MCF 10A (cell line): ENCODE measurements around the gene PPM1J. TPM values are rescaled to one million over a fixed set of nuclear protein-coding genes. Genes with fewer than 3 reads are reported as not detected.

Experiments
- BruUV-seq: library from RNA; stranded (reverse); fragments of 400-500 nt; replicated peaks from 2 replicates; lab custom pipeline; 2021; lab: Mats Ljungman, UMichigan
- CTCF ChIA-PET: fragments of 300-600 bp; sonication (Branson Sonifier 250); formaldehyde crosslinking; extraction: SDS; loops from one replicate; lab custom pipeline; 2021; ENCODE audit warnings: antibody characterized with exemption, inconsistent platforms; lab: Yijun Ruan, JAX
- POLR2A ChIA-PET: fragments of 300-600, 350-650 bp; sonication (Branson Sonifier 250); formaldehyde crosslinking; extraction: SDS; loops from one replicate; lab custom pipeline; 2020; ENCODE audit warnings: antibody characterized with exemption, inconsistent platforms; lab: Yijun Ruan, JAX
- DNase-seq: peaks from one replicate; pipeline ENCODE4 v3.0.0-alpha.2; 2018; ENCODE audit not compliant: unreplicated experiment
- H3K27ac Mint-ChIP-seq: one replicate; pipeline ENCODE4 v1.8.0; 2022; ENCODE audit warnings: mild to moderate bottlenecking, low read depth, mixed read lengths; ENCODE audit not compliant: unreplicated experiment
- H3K27me3 Mint-ChIP-seq: one replicate; pipeline ENCODE4 v1.8.0; 2022; ENCODE audit warnings: mixed read lengths; ENCODE audit not compliant: insufficient read depth, unreplicated experiment
- H3K36me3 Mint-ChIP-seq: one replicate; pipeline ENCODE4 v1.8.0; 2022; ENCODE audit warnings: mild to moderate bottlenecking, moderate library complexity, mixed read lengths; ENCODE audit not compliant: insufficient read depth, unreplicated experiment
- H3K4me1 Mint-ChIP-seq: one replicate; pipeline ENCODE4 v1.8.0; 2022; ENCODE audit warnings: mixed read lengths; ENCODE audit not compliant: insufficient read depth, unreplicated experiment
- H3K4me3 Mint-ChIP-seq: one replicate; pipeline ENCODE4 v1.8.0; 2022; ENCODE audit warnings: mild to moderate bottlenecking, moderate library complexity, mixed read lengths; ENCODE audit not compliant: unreplicated experiment
- H3K9me3 Mint-ChIP-seq: one replicate; pipeline ENCODE4 v1.8.0; 2022; ENCODE audit warnings: mixed read lengths; ENCODE audit not compliant: unreplicated experiment
- CTCF ChIP-seq: fragments of 200-600 bp; IDR thresholded peaks from one replicate; pipeline ENCODE4 v1.8.0; 2022; ENCODE audit warnings: antibody characterized with exemption, mild to moderate bottlenecking; ENCODE audit not compliant: unreplicated experiment
- intact Hi-C: fragments of 100-400 bp; cut with micrococcal nuclease; formaldehyde crosslinking; loops from 2 replicates; pipeline ENCODE4 v1.14.1; 2022
- total RNA-seq: library from RNA; stranded (reverse); gene quantifications from 2 replicates; pipeline ENCODE4 v1.2.3, GENCODE V29; 2022

The PPM1J gene
- total RNA-seq, 1 experiment from 2014 or later = 1.5 TPM

- peaks cover 48% of the 10 kb centered on the region for H3K36me3 Mint-ChIP-seq
- H3K27ac Mint-ChIP-seq = no peak overlapping the region
- H3K9me3 Mint-ChIP-seq = peaks cover 7% of the 10 kb centered on the region
- no peak for TF ChIP-seq CTCF
- BruUV-seq = no TSS peak
- H3K27me3 Mint-ChIP-seq = no peaks in the 10 kb centered on the region
- no peak for DNase-seq
- peaks cover 31% of the 10 kb centered on the region for H3K4me1 Mint-ChIP-seq
- intact Hi-C loops = no loop called here
- no peak overlapping the region for H3K4me3 Mint-ChIP-seq
- POLR2A ChIA-PET = interaction anchor here (6.6 to 7.5 kb wide), 2 partner anchors 12 to 16 kb away, joined by 75 to 85 read pairs; partner anchors contain the start of gene MOV10
- CTCF ChIA-PET = interaction anchor here (0.7 to 1.8 kb wide), 5 partner anchors 11 to 186 kb away, joined by 3 to 8 read pairs (median 3); no protein-coding TSS in a partner anchor
These were observed 25.3 kb downstream of the PPM1J start for GRCh38 chr1:112689842-112690237.

- Mint-ChIP-seq H3K4me1 (peaks cover 31% of the 10 kb centered on the region), H3K27me3 (no peaks in the 10 kb centered on the region), H3K36me3 (peaks cover 44% of the 10 kb centered on the region), H3K27ac (peak overlapping the region; percentile 96), H3K9me3 (peaks cover 7% of the 10 kb centered on the region), H3K4me3 (no peak overlapping the region)
- TSS peak; percentile 20 for BruUV-seq
- CTCF ChIA-PET = interaction anchor here (0.7 to 1.8 kb wide), 5 partner anchors 11 to 185 kb away, joined by 3 to 8 read pairs (median 3); no protein-coding TSS in a partner anchor
- no peak for DNase-seq
- POLR2A ChIA-PET = interaction anchor here (6.6 to 7.5 kb wide), 2 partner anchors 12 to 15 kb away, joined by 75 to 85 read pairs; partner anchors contain the start of gene MOV10
- no peak for TF ChIP-seq CTCF
- intact Hi-C loops = no loop called here
These were observed 25.8 kb downstream of the PPM1J start for GRCh38 chr1:112689196-112689841.

GRCh38 chr1:112688781-112689193 lies 26.3 kb downstream of the PPM1J start:
- intact Hi-C loops = no loop called here
- peaks cover 7% of the 10 kb centered on the region for H3K9me3 Mint-ChIP-seq
- H3K4me3 Mint-ChIP-seq = no peak overlapping the region
- no peak for DNase-seq
- H3K27me3 Mint-ChIP-seq = no peaks in the 10 kb centered on the region
- H3K36me3 Mint-ChIP-seq = peaks cover 38% of the 10 kb centered on the region
- peaks cover 31% of the 10 kb centered on the region for H3K4me1 Mint-ChIP-seq
- peak overlapping the region; percentile 96 for H3K27ac Mint-ChIP-seq
- POLR2A ChIA-PET = interaction anchor here (6.6 to 7.5 kb wide), 2 partner anchors 13 to 15 kb away, joined by 75 to 85 read pairs; partner anchors contain the start of gene MOV10
- CTCF ChIA-PET = interaction anchor here (0.6 to 1.3 kb wide), 3 partner anchors 15 to 388 kb away, joined by 3 to 4 read pairs (median 3); no protein-coding TSS in a partner anchor
- TF ChIP-seq CTCF = no peak
- BruUV-seq = no TSS peak

- TF ChIP-seq CTCF = no peak
- Mint-ChIP-seq H3K4me3 (peak overlapping the region; percentile 45), H3K4me1 (peaks cover 31% of the 10 kb centered on the region), H3K27me3 (no peaks in the 10 kb centered on the region), H3K9me3 (peaks cover 7% of the 10 kb centered on the region), H3K27ac (peak overlapping the region; percentile 96), H3K36me3 (peaks cover 30% of the 10 kb centered on the region)
- intact Hi-C loops = loop anchor here (1.0 kb wide), 1 partner anchor 17 kb away; no protein-coding TSS in a partner anchor
- CTCF ChIA-PET = interaction anchor here (0.6 to 0.9 kb wide), 4 partner anchors 28 to 387 kb away, joined by 3 to 6 read pairs (median 4); partner anchors contain the start of gene LRIG2
- POLR2A ChIA-PET = interaction anchor here (6.6 to 7.5 kb wide), 2 partner anchors 14 kb away, joined by 75 to 85 read pairs; partner anchors contain the start of gene MOV10
- BruUV-seq = no TSS peak
- no peak for DNase-seq
These were observed 27.2 kb downstream of the PPM1J start for GRCh38 chr1:112687785-112688496.
